HepG2 (cell line): ENCODE results near the gene SLC38A3. TPM values are rescaled to one million over a fixed set of nuclear protein-coding genes. Genes with fewer than 3 reads are reported as not detected.

ENCODE experiments used
- ATAC-seq: fragments of 200-7000 bp; cut with Tn5 transposase; 3 replicates; pipeline ENCODE4 v1.9.1; 2020; ENCODE audit warnings: mild to moderate bottlenecking, moderate library complexity
- BruUV-seq: library from RNA; stranded (reverse); fragments of 400-500 nt; replicated peaks from 2 replicates; lab custom pipeline; 2021; lab: Mats Ljungman, UMichigan
- CTCF ChIA-PET: fragments of 300-600 bp; formaldehyde crosslinking; extraction: SDS; loops from one replicate; lab custom pipeline; 2021; ENCODE audit warnings: low total read pairs, inconsistent platforms, low intra/inter-chr PET ratio; lab: Yijun Ruan, JAX
- POLR2A ChIA-PET: fragments of 350-600 bp; sonication (Branson Sonifier 250); formaldehyde crosslinking; loops from one replicate; lab custom pipeline; 2020; ENCODE audit warnings: antibody characterized with exemption, inconsistent platforms; lab: Yijun Ruan, JAX
- DNase-seq: peaks from one replicate; pipeline ENCODE4 v3.0.0-alpha.2; 2015; ENCODE audit warnings: low spot score
- FAIRE-seq: peaks from 3 replicates; lab custom pipeline; 2011; peaks lifted over from hg19 to GRCh38; lab: Jason Lieb, UNC
- H2AFZ ChIP-seq: one replicate; pipeline ENCODE4 v1.6.1; 2011; ENCODE audit warnings: low read length, inconsistent platforms
- H3K27ac ChIP-seq: fragments of 300-600 bp; 3 replicates; pipeline ENCODE4 v1.8.0; 2011; ENCODE audit warnings: mixed run types, mild to moderate bottlenecking, mixed read lengths, low read length, inconsistent platforms; ENCODE audit not compliant: insufficient read depth; ENCODE audit errors: extremely low read length
- H3K27me3 ChIP-seq, 2 experiments: fragments of 200-600 bp in 1 of 2; 2 replicates in 1 of 2; 3 replicates in 1 of 2; pipeline versions ENCODE4 v1.6.0 to v1.8.0; 2011; ENCODE audit warnings: low read length in 2 of 2, mild to moderate bottlenecking in 2 of 2, moderate library complexity in 2 of 2, inconsistent platforms in 1 of 2; ENCODE audit not compliant: insufficient read depth in 2 of 2, control insufficient read depth in 1 of 2
- H3K36me3 ChIP-seq, 2 experiments: fragments of 200-600 bp in 1 of 2; replicated peaks in 1 of 2; 2 replicates in 1 of 2; 3 replicates in 1 of 2; pipeline versions ENCODE4 v1.5.1 to v1.8.0; 2011; ENCODE audit warnings: low read length in 2 of 2, inconsistent platforms in 1 of 2; ENCODE audit not compliant: insufficient read depth in 2 of 2, control insufficient read depth in 1 of 2
- H3K4me1 ChIP-seq: 2 replicates; pipeline ENCODE4 v1.5.1; 2012; ENCODE audit warnings: low read length, inconsistent platforms; ENCODE audit not compliant: insufficient read depth
- H3K4me2 ChIP-seq: 2 replicates; pipeline ENCODE4 v1.6.0; 2011; ENCODE audit warnings: low read depth, low read length, inconsistent platforms
- H3K4me3 ChIP-seq, 3 experiments: fragments of 200-600 bp in 1 of 3; sonication (generic), shearing (Covaris generic) in 1 of 3; replicated peaks in 1 of 3; 2 replicates each; pipeline ENCODE4 v1.5.1; 2011 to 2016; ENCODE audit warnings: low read length in 3 of 3, inconsistent platforms in 2 of 3, low read depth in 2 of 3, mild to moderate bottlenecking in 2 of 3, control low read depth in 1 of 3, mixed read lengths in 1 of 3; ENCODE audit not compliant: insufficient read depth in 1 of 3
- H3K79me2 ChIP-seq: one replicate; pipeline ENCODE4 v1.6.1; 2011; ENCODE audit warnings: low read length, inconsistent platforms; ENCODE audit not compliant: insufficient read depth
- H3K9ac ChIP-seq: 2 replicates; pipeline ENCODE4 v1.6.0; 2011; ENCODE audit warnings: mild to moderate bottlenecking, low read depth, low read length, inconsistent platforms; ENCODE audit not compliant: insufficient read depth
- H3K9me3 ChIP-seq: 2 replicates; pipeline ENCODE4 v1.5.1; 2012; ENCODE audit warnings: mild to moderate bottlenecking, low read length
- H4K20me1 ChIP-seq: 2 replicates; pipeline ENCODE4 v1.6.0; 2011; ENCODE audit warnings: inconsistent platforms, mild to moderate bottlenecking, low read length, moderate library complexity; ENCODE audit not compliant: insufficient read depth
- AKNA ChIP-seq: sonication (generic); formaldehyde crosslinking; IDR thresholded peaks from 2 replicates; pipeline ENCODE4 v1.4.0; 2020; ENCODE audit warnings: missing genetic modification reagents, borderline replicate concordance
- ATF2 ChIP-seq: sonication (generic); formaldehyde crosslinking; IDR thresholded peaks from 2 replicates; pipeline ENCODE4 v1.4.0; 2020; ENCODE audit warnings: missing genetic modification reagents
- CSRNP1 ChIP-seq: sonication (generic); formaldehyde crosslinking; IDR thresholded peaks from 2 replicates; pipeline ENCODE4 v1.8.1; 2023; ENCODE audit warnings: mild to moderate bottlenecking, missing genetic modification reagents
- FOXK2 ChIP-seq: fragments of 450-650 bp; IDR thresholded peaks from 2 replicates; pipeline ENCODE4 v1.6.1; 2016
- MAFG ChIP-seq: sonication (generic); formaldehyde crosslinking; IDR thresholded peaks from 2 replicates; pipeline ENCODE4 v1.5.1; 2020; ENCODE audit warnings: mild to moderate bottlenecking, missing genetic modification reagents
- MTA1 ChIP-seq: sonication (generic); formaldehyde crosslinking; IDR thresholded peaks from 2 replicates; pipeline ENCODE4 v1.4.0; 2020; ENCODE audit warnings: missing genetic modification reagents, mild to moderate bottlenecking, borderline replicate concordance
- MTA3 ChIP-seq: sonication (generic); formaldehyde crosslinking; IDR thresholded peaks from 2 replicates; pipeline ENCODE4 v1.4.0; 2020; ENCODE audit warnings: missing genetic modification reagents
- SP4 ChIP-seq: sonication (generic); formaldehyde crosslinking; IDR thresholded peaks from 2 replicates; pipeline ENCODE4 v1.8.1; 2023; ENCODE audit warnings: mild to moderate bottlenecking, missing genetic modification reagents
- ZBTB4 ChIP-seq: sonication (generic); formaldehyde crosslinking; IDR thresholded peaks from 2 replicates; pipeline ENCODE4 v1.4.0; 2020; ENCODE audit warnings: missing genetic modification reagents, mild to moderate bottlenecking, borderline replicate concordance
- ZBTB42 ChIP-seq: sonication (generic); formaldehyde crosslinking; IDR thresholded peaks from 2 replicates; pipeline ENCODE4 v1.5.0; 2020; ENCODE audit warnings: mild to moderate bottlenecking, missing genetic modification reagents
- ZNF362 ChIP-seq: sonication (generic); formaldehyde crosslinking; IDR thresholded peaks from 2 replicates; pipeline ENCODE4 v1.4.0; 2020; ENCODE audit warnings: missing genetic modification reagents, mild to moderate bottlenecking, borderline replicate concordance
- WGBS: methylation state at CpG from one replicate; pipeline ENCODE4 v1.1.6; 2017; ENCODE audit warnings: low lambda C conversion rate; 5-methylcytosine and 5-hydroxymethylcytosine counted together
- in situ Hi-C: cut with HindIII; loops from 2 replicates; pipeline ENCODE4 v1.10.0; 2017; ENCODE audit warnings: low pct_unique_long_range_greater_than_20kb; ENCODE audit not compliant: extremely low pct_ligation_motif_present
- intact Hi-C: fragments of 100-400 bp; cut with micrococcal nuclease; formaldehyde crosslinking; loops from one replicate; pipeline ENCODE4 v1.10.0; 2022; ENCODE audit not compliant: unreplicated experiment
- polyA plus RNA-seq, 8 experiments: library from polyadenylated mRNA; depleted of rRNA in 3 of 8; stranded (reverse) in 7 of 8; unstranded in 1 of 8; fragments of >200 nt; fragmentation: Illumina TruSeq in 4 of 8; extraction: Trizol in 4 of 8; gene quantifications; 2 replicates each; pipeline versions ENCODE4 v1.2.1 to v1.2.3, GENCODE V29; 2011 to 2016; ENCODE audit warnings: low read depth in 4 of 8, missing spikeins in 1 of 8, mixed read lengths in 1 of 8; ENCODE audit not compliant: insufficient read depth in 1 of 8
- total RNA-seq, 5 experiments: library from RNA; depleted of rRNA; stranded (reverse); fragments of >200 nt; fragmentation: Illumina TruSeq; extraction: Trizol; gene quantifications; 2 replicates each; pipeline ENCODE4 v1.2.3, GENCODE V29; 2016; ENCODE audit warnings: low read depth in 1 of 5

Gene SLC38A3
- total and polyA plus RNA-seq, 2 of the 13 experiments (the other 11 are each of a cell fraction or from before 2014, with no cell fraction given), result 29.8 to 164 TPM

GRCh38 chr3:50186096-50186495 is 19.0 kb upstream of the SLC38A3 start:
- in situ Hi-C loops, result loop anchor here (5.0 kb wide), 1 partner anchor 64 kb away; no protein-coding TSS in a partner anchor
- no peak for DNase-seq
- WGBS, result 100% methylated on average over 3 of the region's 10 CpGs

More at GRCh38 chr3:50186096-50186495, 19.0 kb upstream of the SLC38A3 start:
- TSS peak; percentile 11 for BruUV-seq
- intact Hi-C loops, result no loop called here
- no peak overlapping the region for H3K9ac ChIP-seq
- no peaks in the 10 kb centered on the region for H3K27me3 ChIP-seq
- ATAC-seq, result no peak
- H3K9me3 ChIP-seq, result no peaks in the 10 kb centered on the region
- TF ChIP-seq AKNA (CRISPR knock-in tag), result no peak
- no peak for TF ChIP-seq MTA1 (CRISPR knock-in tag)
- no peak for TF ChIP-seq MTA3
- no peak for TF ChIP-seq FOXK2
- TF ChIP-seq CSRNP1 (CRISPR knock-in tag), result no peak
- no peak for TF ChIP-seq ZBTB4 (CRISPR knock-in tag)
- no peak for TF ChIP-seq ZBTB42
- TF ChIP-seq ZNF362, result no peak
- TF ChIP-seq ATF2, result no peak
- TF ChIP-seq SP4 (CRISPR knock-in tag), result no peak
- no peak for TF ChIP-seq MAFG (CRISPR knock-in tag)
- H4K20me1 ChIP-seq, result no peaks in the 10 kb centered on the region
- ChIA-PET POLR2A (interaction anchor here (1.2 kb wide), 1 partner anchor 14 kb away, joined by 4 read pairs; no protein-coding TSS in a partner anchor), CTCF (no interaction called here)
- FAIRE-seq, result no peak
- peaks cover 11% of the 10 kb centered on the region; the same call in 1 of the 2 replicates for H3K4me1 ChIP-seq
- H3K4me3 ChIP-seq, result no peak overlapping the region
- no peak overlapping the region for H3K27ac ChIP-seq
- no peaks in the 10 kb centered on the region for H3K79me2 ChIP-seq
- H3K36me3 ChIP-seq, result peaks cover 0 to 9% of the 10 kb centered on the region in 2 experiments; a peak in 2 of 5 replicates
- no peak overlapping the region for H3K4me2 ChIP-seq
- H2AFZ ChIP-seq, result no peak overlapping the region
